ENCODE results near the gene CASTOR1.

The CASTOR1 gene

DNA sequence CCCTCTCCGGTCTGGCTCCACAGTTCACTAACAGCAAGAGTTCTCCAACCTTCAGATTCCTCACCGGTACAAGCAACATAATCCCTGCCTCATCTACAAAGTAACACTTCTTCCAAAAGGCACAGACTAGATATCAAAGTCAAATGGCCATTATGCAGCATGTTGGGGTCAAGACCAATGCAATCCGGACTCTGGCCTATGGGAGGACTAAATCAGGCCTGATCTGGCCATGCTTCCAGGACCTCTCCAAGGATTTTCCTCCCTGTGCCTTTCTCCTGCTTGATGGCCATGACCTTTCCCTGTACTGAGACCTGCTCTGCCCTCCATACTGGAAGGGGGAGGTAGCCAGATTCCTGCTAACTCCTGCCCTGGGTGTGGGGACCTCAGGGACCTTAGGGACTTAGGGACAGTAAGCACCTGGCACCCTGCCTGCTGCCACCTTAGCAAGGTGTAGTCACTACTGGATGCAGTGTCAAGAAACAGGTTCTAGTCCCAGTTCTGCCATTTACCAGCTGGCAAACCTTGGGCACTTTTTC is 30.8 kb upstream of the CASTOR1 start:
- DNase-seq (ENCODE audit: low read depth in 2 of 2) = no peak

DNA sequence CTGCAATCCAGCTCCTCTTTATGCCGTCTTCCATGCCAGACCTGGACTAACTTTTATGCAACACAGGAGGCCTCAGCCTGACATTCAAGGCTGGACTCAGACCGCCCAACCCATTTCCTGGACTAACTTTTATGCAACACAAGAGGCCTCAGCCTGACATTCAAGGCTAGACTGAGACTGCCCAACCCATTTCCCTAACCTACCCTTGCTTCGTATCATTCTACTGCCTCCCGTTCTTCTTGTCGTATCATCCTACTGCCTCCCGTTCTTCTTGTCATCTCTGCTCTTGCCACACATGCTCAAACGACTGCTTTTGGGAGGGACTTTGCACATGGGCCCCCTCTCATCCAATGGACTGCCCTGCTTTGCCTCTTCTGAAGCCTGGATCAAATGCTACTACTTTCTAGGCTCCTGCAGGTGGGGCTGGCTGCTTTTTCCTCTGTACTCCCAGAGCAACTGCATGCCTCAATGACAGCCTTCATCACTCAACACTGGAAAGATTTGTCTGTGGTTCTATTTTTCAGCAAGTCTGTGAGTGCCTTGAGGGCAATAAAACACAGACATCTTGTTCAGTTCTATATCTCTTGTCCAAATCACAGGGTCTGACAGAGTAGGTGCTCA is 29.6 kb upstream of the CASTOR1 start:
- no peak for DNase-seq (ENCODE audit: low read depth in 2 of 2)

DNA sequence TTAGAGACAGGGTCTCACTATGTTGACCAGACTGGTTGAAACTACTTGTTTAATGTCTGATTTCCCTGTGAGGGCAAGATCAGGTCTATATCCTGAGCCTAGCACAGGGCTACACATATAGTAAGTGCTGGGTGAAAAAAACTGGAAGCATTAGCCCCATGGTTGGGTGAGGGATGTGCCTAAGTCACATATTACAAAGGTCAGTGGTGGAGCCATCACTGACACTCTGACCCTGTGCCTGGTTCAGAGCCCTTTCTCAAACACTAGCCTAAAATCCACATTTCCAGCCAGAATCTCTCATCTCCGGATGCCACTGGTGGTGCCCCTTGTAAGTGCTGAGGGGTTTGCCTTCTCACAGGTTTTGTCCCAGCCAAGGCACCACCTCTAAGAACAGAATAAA is 28.5 kb upstream of the CASTOR1 start:
- DNase-seq (ENCODE audit: low read depth in 2 of 2) = no peak

DNA sequence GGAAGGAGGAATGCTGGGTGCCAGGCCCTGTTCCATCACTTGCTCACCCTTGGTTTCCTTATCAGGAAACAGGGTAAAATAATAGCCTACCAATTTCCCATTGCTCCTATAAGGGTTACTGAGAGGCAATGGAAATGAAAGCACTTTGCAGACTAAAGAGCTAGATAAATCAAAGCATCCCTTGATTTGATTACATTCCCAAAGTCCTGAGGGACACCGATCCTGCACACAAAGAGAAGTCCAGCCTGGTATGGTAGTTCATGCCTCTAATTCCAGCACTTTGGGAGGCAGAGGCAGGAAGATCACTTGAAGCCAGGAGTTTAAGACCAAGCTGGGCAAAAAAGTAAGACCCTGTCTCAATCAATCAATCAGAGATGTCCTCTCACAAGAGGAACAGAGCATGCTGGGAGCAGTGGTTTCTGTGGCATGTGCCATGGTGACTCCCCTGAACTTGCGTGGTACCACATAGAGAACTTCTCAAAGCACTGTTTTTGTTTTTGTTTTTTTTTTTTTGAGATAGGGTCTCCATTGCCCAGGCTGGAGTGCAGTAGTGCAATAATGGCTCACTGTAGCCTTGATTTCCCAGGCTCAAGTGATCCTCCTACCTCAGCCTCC is 26.8 kb upstream of the CASTOR1 start:
- DNase-seq (ENCODE audit: low read depth in 2 of 2) = no peak

DNA sequence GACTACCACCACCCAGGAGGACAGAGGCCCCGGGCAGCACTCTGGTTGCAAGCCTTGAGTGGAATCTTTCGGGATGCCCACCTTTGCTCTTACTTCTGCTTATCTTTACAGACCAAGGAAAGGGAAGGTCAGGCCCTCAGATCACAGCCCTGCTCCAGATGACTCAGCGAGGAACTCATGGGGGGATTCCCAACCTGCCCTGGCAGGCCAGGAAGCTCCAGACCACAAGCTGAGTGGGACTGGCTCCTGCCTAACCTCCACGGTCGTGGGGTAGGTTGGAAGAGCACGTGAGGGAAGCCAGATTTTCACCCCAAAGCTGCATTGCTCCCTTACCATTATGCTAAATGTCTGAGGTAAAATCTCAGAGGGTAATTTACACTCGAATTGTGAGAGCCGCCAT is 25.6 kb upstream of the CASTOR1 start:
- DNase-seq (ENCODE audit: low read depth in 2 of 2) = no peak

DNA sequence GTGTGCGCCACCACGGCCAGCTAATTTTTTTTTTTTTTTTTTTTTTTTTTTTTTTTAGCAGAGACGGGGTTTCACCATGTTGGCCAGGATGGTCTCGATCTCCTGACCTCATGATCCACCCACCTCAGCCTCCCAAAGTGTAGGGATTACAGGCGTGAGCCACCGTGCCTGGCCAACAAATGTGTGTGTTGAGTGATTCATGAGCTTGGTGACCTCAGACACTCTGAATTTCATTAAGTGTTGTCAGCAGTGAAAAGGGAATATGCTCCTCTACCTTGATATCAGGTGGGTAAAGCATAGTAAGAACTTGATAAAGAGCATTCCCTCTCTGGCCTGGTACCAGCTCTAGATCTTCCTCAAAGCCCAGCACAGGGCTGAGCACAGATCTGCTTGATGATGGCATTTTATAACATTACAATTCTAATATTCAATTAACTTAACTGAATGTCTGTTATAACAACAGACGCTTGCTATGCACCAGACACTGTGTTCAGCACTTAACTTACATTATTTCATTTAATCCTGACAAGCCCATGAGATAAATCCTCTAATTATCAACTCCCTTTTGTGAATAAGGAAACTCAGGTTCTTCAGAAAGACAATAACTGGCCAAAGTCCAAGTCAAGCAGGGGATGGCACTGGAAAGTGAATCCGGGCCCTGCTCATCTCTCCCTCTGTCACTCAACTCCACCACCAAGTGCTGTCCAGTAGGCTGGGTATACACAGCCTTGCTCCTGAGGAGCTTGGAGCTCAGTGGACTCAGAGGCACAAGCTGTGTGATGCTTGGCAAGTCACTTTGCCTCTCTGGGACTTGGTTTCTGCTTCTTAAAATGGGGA is 24.4 kb upstream of the CASTOR1 start:
- DNase-seq (ENCODE audit: low read depth in 2 of 2) = no peak

DNA sequence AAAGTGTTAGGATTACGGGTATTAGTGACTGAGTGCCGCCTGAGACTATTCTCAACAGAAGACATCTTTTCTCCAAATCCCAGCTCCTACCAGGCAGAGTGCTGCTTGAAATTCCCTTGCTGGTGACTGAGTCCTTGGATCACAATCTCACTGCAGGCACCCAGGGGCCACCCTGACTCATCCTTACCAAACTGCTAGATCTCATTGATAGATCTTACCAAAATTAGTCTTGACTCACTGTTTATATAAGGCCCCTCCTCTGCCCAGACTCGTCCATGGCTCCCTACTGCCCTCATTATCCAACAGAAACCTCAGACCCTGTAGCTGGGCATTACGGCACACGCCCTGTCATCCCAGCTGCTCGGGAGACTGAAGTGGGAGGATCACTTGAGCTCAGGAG is 22.7 kb upstream of the CASTOR1 start:
- DNase-seq (ENCODE audit: low read depth in 2 of 2) = no peak

DNA sequence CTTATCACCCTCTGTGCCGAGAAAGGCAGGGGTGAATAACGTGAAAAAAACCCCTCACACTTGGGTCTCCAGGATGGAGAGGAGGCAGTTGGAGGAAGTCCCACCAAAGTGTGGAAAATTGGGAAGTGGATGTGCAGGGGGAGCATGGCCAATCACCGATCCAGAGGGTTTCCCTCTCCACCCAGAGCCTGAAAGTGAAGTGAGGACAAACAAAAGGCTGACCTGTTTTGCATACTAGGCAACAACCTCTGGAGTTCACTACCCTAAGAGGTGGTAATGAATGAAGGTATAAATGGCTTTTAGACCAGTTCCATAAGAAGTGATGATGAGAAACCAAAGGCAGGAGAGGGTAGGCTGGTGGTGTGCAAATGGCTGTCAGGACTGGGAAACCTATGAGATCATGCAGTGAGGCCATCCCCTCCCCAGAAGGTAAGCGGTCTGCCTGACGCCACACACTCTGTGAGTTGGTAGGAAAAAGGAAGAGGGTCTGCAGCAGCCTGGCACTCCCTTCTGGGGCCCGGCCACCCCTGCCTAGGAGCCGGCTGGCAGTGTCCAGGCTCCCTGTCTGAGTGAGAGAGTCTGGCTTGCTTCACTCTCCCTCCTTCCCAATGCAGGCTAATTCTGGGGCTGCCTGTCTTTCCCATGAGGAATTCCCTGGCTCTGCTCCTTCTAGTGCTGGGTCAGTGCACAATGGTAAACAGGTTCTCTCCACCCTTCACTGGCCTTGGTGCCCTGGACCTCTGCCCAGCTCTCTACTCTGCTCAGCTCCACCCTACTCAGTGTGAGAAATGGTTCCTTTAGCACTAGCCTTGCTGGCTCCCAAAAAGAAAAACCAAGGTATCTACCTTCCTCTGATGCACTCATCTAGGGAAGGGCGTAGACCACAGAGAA is 21.8 kb upstream of the CASTOR1 start:
- no peak for DNase-seq (ENCODE audit: low read depth in 2 of 2)

DNA sequence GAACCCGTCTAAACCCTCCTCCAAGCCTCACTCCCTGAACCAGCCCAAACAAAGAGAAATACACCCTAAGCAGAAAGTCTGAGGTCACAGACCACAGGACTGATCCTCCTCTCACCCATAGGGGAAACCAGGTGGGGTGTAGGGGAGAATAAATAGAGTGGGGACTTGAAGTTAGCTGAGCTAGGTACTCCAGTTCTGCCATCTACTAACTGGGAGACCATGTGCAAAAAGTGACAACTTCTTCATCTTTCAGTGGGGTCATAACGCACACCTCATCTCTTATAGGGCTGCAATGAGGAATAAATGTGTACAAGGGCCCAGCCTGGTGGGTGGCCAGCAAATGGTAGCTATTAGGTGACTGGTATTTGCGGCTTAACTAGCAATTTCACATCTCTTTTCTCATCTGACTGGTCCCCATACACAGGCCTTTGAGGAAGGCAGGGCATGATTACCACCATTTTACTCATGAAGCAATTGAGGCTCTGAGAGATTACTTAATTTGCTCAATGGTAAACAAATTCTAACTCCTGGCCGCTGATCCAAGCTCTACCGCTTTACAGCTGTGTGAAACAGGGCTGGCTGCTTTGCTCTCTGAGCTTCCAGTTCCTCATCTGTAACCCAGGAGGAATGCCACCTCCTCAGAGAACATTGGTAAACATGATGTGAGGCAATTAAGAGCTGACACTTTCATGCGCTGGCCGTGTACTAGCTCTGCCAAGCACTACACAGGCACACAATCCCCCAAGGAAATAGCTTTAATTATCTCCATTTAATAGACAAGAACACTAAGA is 20.8 kb upstream of the CASTOR1 start:
- DNase-seq (ENCODE audit: low read depth in 2 of 2) = no peak

DNA sequence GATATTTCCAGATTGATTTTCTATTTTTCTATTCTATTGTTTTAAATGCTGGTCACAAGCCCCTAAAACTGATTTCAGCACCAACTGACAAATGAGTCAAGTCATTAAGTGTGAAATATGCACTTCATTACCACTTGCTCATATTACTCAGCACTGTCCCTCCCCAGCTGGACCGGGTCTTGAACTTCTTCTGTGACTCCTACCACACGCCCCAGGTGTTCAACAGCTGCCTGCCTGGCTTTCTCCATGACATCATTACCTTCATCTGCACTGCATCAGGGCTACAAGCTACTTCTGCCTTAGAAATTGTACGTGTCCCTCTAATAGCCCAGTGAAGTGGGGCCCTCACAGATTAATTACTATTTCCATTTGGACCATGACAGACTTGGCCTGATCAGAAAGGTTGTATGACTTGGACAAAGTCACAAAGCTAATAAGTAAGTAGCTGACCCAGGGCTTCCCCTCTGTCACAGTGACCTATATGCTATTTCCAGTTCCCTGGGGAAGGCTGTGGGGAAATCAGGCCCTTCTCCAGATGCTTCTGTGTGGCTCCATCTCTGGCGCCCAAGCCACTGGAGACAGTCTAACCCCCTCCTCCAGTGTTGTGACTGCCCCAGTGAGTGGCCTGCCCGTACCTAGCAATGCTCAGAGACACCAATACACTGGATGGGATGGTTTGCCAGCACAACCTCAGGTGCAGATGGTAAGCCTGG is 19.4 kb upstream of the CASTOR1 start:
- DNase-seq (ENCODE audit: low read depth in 2 of 2) = no peak

DNA sequence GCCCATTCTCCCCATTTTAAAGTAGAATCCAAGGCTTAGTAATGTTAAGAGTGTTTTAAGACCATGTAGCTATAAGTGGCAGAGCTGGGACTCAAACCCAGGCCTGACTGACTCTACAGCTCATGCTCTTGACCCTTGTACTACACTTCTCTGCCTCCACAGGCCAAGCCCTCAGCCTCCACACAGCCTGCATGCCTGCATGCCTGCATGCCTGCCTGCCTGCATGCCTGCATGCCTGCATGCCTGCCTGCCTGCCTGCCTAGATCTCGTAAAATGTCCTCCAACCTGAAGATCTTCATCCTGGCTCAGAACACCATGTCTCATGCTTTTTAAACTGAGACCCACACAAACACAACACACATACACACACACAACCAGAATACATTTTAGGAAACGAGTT is 18.8 kb upstream of the CASTOR1 start:
- DNase-seq (ENCODE audit: low read depth in 2 of 2) = no peak

DNA sequence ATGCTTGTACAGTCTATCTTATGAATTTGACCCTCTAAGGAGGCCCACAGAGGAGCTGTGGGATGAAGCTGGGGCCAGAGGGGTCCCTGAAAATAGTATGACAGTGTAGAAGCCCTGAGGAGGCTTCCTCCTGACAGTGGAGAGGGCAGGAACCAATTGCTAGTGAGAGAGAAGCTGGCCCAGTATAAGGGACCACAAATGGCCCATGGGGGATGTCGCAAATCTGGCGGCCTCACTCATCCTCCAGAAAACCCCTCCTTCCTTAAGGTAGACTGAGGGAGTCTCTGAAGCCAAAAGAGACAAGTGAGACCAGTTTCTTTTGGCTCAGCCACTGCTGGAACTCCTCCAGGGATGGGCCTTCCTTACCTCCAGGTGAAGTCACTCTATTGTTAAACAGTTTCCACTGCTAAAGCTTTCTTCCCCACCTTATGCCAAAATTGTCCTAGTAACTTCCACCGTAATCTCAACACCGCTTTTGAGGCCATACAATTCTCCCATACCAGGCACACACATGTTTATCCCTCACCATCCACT is 17.8 kb upstream of the CASTOR1 start:
- no peak for DNase-seq (ENCODE audit: low read depth in 2 of 2)

DNA sequence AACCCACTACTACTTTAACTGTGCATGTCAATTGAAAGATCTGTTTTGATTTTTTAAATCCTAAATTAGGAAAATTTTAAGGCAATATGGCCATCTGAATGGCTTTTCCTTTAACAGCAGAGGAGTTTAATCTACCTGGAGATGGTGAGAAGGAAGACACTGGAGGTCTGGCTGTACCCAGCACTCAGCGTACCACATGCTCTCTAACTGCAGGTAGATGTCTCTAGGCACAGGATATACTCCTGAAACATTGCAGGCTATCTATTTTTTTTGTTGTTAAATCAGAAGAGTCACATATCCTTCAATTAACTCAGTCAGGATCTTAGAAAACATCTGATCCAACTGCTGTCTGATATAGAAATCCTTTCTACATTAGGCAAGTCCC is 17.3 kb upstream of the CASTOR1 start:
- DNase-seq (ENCODE audit: low read depth in 2 of 2) = no peak

DNA sequence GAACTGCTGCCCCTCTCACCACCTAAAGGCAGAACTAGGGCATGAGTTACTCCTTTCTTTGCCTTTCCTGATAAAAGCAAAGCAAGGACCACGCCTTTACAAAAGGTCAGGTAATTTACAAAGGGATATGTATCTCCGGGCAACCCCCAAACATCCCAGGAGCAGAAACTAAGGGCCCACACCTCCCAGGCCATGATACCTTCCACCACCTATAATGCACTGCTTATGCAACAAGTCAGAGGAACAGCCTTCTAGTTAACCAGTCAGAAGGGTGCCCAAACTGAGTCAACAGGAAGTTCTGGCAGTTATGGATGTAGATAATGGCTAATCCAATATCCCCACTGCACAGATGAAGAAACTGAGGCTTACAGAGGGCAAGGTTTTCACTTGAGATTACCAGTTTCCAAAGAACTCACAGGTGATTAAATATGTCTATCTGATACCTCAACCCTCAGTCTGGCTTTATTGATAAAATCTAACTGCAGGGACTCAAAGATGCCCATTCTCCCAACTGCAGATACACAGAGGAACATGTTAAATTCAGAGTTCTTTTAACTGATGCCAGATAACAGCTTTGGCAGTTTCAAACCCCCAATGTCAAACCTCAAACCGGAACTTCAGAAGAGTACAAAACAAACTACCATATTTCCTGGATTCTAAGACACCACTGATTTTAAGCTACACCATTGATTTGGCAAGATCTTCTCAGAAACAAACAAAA is 16.8 kb upstream of the CASTOR1 start:
- DNase-seq (ENCODE audit: low read depth in 2 of 2) = no peak

DNA sequence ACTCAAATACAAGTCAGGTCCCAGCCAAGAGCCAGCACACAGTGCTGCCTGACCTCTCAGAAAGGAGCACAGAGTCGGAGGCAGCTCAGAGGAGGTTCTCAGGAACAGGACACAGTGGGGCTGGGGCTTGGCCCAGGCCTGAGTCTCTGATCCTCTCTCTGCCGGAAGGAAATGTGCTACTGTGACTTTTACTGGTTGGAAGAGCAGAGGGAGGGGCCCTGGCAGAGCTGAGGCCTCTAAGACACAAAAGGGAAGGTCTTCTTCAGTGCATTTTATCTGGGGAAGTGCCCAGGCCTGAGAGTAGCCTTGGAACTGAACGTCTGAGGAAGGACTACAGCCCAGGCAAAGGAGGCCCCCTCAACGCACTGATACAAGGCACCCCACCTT is 16.2 kb upstream of the CASTOR1 start:
- DNase-seq (ENCODE audit: low read depth in 2 of 2) = no peak

DNA sequence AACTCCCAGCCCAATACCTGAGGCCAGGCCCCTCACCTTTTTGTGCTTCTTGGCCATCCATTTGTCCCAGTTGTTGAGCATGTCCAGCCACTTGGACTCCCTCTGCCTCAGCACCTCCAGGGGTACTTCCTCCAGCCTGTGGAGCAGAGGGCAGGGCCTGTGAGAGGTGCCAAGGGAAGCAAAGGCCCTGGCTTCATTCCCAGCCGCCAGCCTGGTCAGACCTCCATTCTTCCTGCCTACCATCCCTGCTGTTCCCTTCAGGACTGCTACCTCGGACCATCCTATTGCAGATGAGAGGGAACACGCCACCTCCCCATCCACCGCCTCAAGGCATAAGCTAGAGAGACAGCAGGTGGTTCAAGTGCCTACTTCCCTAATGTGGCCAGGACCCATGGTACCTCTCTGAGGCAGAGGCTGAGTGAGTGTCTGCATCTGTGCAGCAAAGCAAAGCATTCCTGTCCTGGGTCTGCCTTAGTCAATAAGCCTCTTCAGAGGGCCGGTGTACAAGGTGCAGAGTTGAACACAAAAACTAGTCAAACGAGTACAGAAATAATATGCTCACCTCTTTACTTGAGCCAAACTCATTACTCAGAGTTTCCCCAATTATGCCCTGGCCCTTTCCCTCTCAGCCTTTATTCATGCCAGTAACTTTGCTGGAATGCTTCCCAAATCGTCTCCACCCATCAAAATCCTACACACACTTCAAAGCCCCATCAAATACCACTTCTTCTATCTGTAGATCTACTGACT is 15.4 kb upstream of the CASTOR1 start:
- DNase-seq (ENCODE audit: low read depth in 2 of 2) = no peak

DNA sequence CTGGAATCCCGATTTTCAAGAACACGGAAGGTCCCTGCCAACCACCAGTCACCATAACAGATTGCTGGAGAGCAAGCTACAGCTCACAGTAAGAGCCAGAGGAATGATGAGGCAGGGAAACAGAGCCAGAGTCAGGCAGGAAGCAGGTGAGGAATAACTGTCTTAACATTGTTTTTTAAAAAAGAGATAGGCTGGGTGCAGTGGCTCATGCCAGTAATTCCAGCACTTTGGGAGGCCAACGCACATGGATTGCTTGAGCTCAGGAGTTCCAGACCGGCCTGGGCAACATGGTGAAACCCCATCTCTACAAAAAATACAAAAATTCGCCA is 13.5 kb upstream of the CASTOR1 start:
- DNase-seq (ENCODE audit: low read depth in 2 of 2) = no peak

DNA sequence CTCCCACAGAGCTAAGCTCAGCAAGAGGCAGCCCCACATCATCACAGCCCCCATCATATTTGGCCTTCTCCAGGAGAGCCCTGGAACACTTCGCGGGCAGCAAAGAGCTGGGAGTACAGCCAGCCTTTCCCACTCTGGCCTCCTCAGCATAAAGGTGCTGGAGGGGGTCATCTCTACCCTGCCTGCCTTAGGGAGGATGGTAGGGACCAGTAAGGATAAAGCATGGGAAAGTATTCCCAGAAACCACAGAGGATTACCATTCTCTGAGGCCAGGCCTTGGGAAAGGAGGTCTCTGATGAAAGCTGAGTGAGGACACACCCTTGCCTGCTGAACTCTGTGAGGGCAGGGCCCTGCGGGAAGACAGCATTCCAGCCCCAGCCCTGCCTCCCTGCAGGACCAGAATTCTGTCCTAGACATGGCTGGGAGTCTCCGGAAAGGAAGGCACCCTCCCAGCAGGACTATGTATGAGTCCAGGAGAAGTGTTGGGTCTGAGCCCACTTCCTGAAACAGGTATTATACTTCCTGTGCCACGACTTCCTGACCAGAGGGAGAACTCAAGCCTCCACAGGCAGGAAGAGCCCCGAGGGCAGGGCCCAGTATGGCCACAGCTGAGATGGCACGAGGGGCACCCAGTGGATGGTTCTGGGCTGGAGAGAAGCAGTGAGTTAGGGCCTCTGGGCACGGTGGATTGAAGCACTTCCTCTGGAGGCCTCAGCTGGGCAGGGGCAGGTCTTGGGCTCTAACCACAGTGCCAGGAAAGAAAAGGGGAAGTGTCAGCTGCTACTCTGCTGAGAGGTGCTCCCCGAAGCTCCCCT is 12.9 kb upstream of the CASTOR1 start:
- DNase-seq (ENCODE audit: low read depth in 2 of 2) = no peak
